Measurements from ENCODE around the gene MAGI3. TPM values are rescaled to one million over a fixed set of nuclear protein-coding genes. Genes with fewer than 3 reads are reported as not detected.

Gene MAGI3
- total and polyA plus RNA-seq, 3 donors from 2014 or later = 15.8 to 18.9 (median 18.8) TPM

- WGBS, 2 donors = 65 to 77% methylated on average over 3 of the region's 3 CpGs
- intact Hi-C loops (cut with DNase I; ENCODE audit: low total_unique reads) = no loop called here
- H3K9me3 ChIP-seq = no peaks in the 10 kb centered on the region
- no peak for TF ChIP-seq POLR2A (IDR thresholded peaks at IDR 0.05)
- TF ChIP-seq CTCF (IDR thresholded peaks at IDR 0.05) = no peak
- no peak overlapping the region for H3K27ac ChIP-seq
- H3K36me3 ChIP-seq (ENCODE audit: low read depth, missing control alignments) = no peaks in the 10 kb centered on the region
- no peaks in the 10 kb centered on the region for H3K27me3 ChIP-seq
- H3K4me3 ChIP-seq = no peak overlapping the region
- H3K4me1 ChIP-seq = no peaks in the 10 kb centered on the region
- no peak for DNase-seq
Observed at GRCh38 chr1:113657556-113658063, 267.3 kb downstream of the MAGI3 start.

GRCh38 chr1:113659035-113659434, 268.7 kb downstream of the MAGI3 start:
- H3K4me3 ChIP-seq = no peak overlapping the region
- DNase-seq = no peak
- H3K27ac ChIP-seq = no peak overlapping the region
- WGBS, 2 donors = 86 to 90% methylated on average over 9 of the region's 9 CpGs
- H3K4me1 ChIP-seq = no peaks in the 10 kb centered on the region
- TF ChIP-seq CTCF (IDR thresholded peaks at IDR 0.05) (no peak), POLR2A (IDR thresholded peaks at IDR 0.05) (no peak)
- no peaks in the 10 kb centered on the region for H3K36me3 ChIP-seq (ENCODE audit: low read depth, missing control alignments)
- H3K27me3 ChIP-seq = no peaks in the 10 kb centered on the region
- intact Hi-C loops (cut with DNase I; ENCODE audit: low total_unique reads) = no loop called here
- H3K9me3 ChIP-seq = no peaks in the 10 kb centered on the region

- intact Hi-C loops (cut with DNase I; ENCODE audit: low total_unique reads) = no loop called here
- H3K27me3 ChIP-seq = no peaks in the 10 kb centered on the region
- H3K4me1 ChIP-seq = no peaks in the 10 kb centered on the region
- no peak overlapping the region for H3K27ac ChIP-seq
- TF ChIP-seq CTCF (IDR thresholded peaks at IDR 0.05) (no peak), POLR2A (IDR thresholded peaks at IDR 0.05) (no peak)
- no peak for DNase-seq
- 85 to 93% methylated on average over 4 of the region's 4 CpGs for WGBS, 2 donors
- H3K9me3 ChIP-seq = no peaks in the 10 kb centered on the region
- no peaks in the 10 kb centered on the region for H3K36me3 ChIP-seq (ENCODE audit: low read depth, missing control alignments)
- no peak overlapping the region for H3K4me3 ChIP-seq
Observed at GRCh38 chr1:113659556-113659955, 269.2 kb downstream of the MAGI3 start.

DNA sequence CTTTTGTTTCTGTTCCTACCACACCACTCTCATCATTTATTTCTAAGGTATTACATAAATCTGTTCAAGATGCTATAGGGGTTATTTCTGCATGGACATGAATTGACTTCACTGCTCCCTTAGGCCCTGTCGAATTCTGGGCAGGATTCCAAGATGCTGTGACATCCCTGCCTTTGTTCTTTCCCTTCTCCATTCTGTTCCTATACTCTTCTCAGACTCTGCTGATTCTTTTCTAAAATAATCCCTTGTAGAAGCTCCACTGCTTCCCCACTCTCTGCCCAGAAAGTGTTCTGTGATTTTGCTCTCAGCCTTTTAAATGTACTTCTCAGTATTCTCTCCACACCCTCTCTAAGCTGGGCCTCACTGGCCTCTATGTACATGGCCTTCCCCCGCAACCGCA, 269.8 kb downstream of the MAGI3 start:
- no peaks in the 10 kb centered on the region for H3K4me1 ChIP-seq
- no peak overlapping the region for H3K27ac ChIP-seq
- no peaks in the 10 kb centered on the region for H3K27me3 ChIP-seq
- no peak for TF ChIP-seq CTCF (IDR thresholded peaks at IDR 0.05)
- no peak for TF ChIP-seq POLR2A (IDR thresholded peaks at IDR 0.05)
- no peak for DNase-seq
- no peak overlapping the region for H3K4me3 ChIP-seq
- intact Hi-C loops (cut with DNase I; ENCODE audit: low total_unique reads) = no loop called here
- WGBS, 2 donors = 77 to 78% methylated on average over 3 of the region's 3 CpGs
- no peaks in the 10 kb centered on the region for H3K9me3 ChIP-seq
- no peaks in the 10 kb centered on the region for H3K36me3 ChIP-seq (ENCODE audit: low read depth, missing control alignments)

- no peak overlapping the region for H3K4me3 ChIP-seq
- H3K4me1 ChIP-seq = no peaks in the 10 kb centered on the region
- intact Hi-C loops (cut with DNase I; ENCODE audit: low total_unique reads) = no loop called here
- DNase-seq = no peak
- no peaks in the 10 kb centered on the region for H3K9me3 ChIP-seq
- H3K27me3 ChIP-seq = no peaks in the 10 kb centered on the region
- 92 to 97% methylated on average over 1 of the region's 1 CpG for WGBS, 2 donors
- no peak overlapping the region for H3K27ac ChIP-seq
- no peaks in the 10 kb centered on the region for H3K36me3 ChIP-seq (ENCODE audit: low read depth, missing control alignments)
- no peak for TF ChIP-seq POLR2A (IDR thresholded peaks at IDR 0.05)
- TF ChIP-seq CTCF (IDR thresholded peaks at IDR 0.05) = no peak
Observed at GRCh38 chr1:113662101-113662500, 271.8 kb downstream of the MAGI3 start.
